Neural cell (in vitro differentiated cells): Measurements from ENCODE around the gene OR2T11. TPM values are rescaled to one million over a fixed set of nuclear protein-coding genes. Genes with fewer than 3 reads are reported as not detected.

ENCODE experiments used
- H2AFZ ChIP-seq: fragments of 200-600, 300-800 bp; sonication (generic), shearing (Covaris generic); 2 replicates; pipeline ENCODE4 v1.6.0; 2014; ENCODE audit warnings: low read depth, mild to moderate bottlenecking, antibody characterized with exemption, low read length, moderate library complexity
- H3F3A ChIP-seq: fragments of 200-600 bp; shearing (Covaris generic); 2 replicates; pipeline ENCODE4 v1.6.1; 2016; ENCODE audit warnings: mild to moderate bottlenecking, moderate library complexity, mixed read lengths, antibody characterized with exemption, low read length; ENCODE audit not compliant: insufficient read depth, poor library complexity, severe bottlenecking
- H3K27ac ChIP-seq: fragments of 200-600, 300-800 bp; sonication (generic), shearing (Covaris generic); 2 replicates; pipeline ENCODE4 v1.5.1; 2014; ENCODE audit warnings: mild to moderate bottlenecking, low read length, moderate library complexity
- H3K27me3 ChIP-seq: fragments of 300-800, 200-600 bp; sonication (generic), shearing (Covaris generic); 2 replicates; pipeline ENCODE4 v1.6.0; 2014; ENCODE audit warnings: mild to moderate bottlenecking, low read depth, low read length, moderate library complexity; ENCODE audit not compliant: insufficient read depth
- H3K36me3 ChIP-seq: fragments of 300-800, 200-600 bp; sonication (generic), shearing (Covaris generic); 2 replicates; pipeline ENCODE4 v1.5.1; 2014; ENCODE audit warnings: mild to moderate bottlenecking, antibody characterized with exemption, low read length, moderate library complexity; ENCODE audit not compliant: insufficient read depth
- H3K4me2 ChIP-seq: fragments of 300-800, 200-600 bp; sonication (generic), shearing (Covaris generic); 2 replicates; pipeline ENCODE4 v1.6.0; 2014; ENCODE audit warnings: mild to moderate bottlenecking, low read length
- H3K4me3 ChIP-seq: fragments of 300-800, 200-600 bp; sonication (generic), shearing (Covaris generic); 2 replicates; pipeline ENCODE4 v1.5.1; 2014; ENCODE audit warnings: mild to moderate bottlenecking, low read length, moderate library complexity
- H3K79me2 ChIP-seq: fragments of 200-600 bp; shearing (Covaris generic); replicated peaks from 2 replicates; pipeline ENCODE4 v1.6.0; 2014; ENCODE audit warnings: mild to moderate bottlenecking, low read length, moderate library complexity; ENCODE audit not compliant: insufficient read depth
- H3K9ac ChIP-seq: fragments of 300-800, 200-600 bp; sonication (generic), shearing (Covaris generic); 2 replicates; pipeline ENCODE4 v1.6.1; 2016; ENCODE audit warnings: mild to moderate bottlenecking, low read length, mixed read lengths
- H3K9me2 ChIP-seq: fragments of 200-600 bp; shearing (Covaris generic); 2 replicates; pipeline ENCODE4 v1.6.1; 2016; ENCODE audit warnings: mild to moderate bottlenecking, low read length, mixed read lengths; ENCODE audit not compliant: insufficient read depth
- H3K9me3 ChIP-seq: fragments of 200-600, 300-800 bp; sonication (generic), shearing (Covaris generic); 2 replicates; pipeline ENCODE4 v1.6.1; 2016; ENCODE audit warnings: mild to moderate bottlenecking, mixed run types, low read length, moderate library complexity, mixed read lengths
- H4K20me1 ChIP-seq: fragments of 200-600 bp; shearing (Covaris generic); 2 replicates; pipeline ENCODE4 v1.6.1; 2016; ENCODE audit warnings: mild to moderate bottlenecking, mixed run types; ENCODE audit not compliant: insufficient read depth
- EP300 ChIP-seq: fragments of 450-650 bp; conservative IDR thresholded peaks from 2 replicates; pipeline ENCODE4 v1.6.1; 2014; ENCODE audit warnings: antibody characterized with exemption, mild to moderate bottlenecking, moderate library complexity; ENCODE audit not compliant: poor library complexity, severe bottlenecking
- EZH2 ChIP-seq: fragments of 200-600, 300-800 bp; shearing (Covaris generic), sonication (generic); IDR thresholded peaks from 2 replicates; pipeline ENCODE4 v1.6.1; 2014; ENCODE audit warnings: antibody characterized with exemption, low read length, borderline replicate concordance, mild to moderate bottlenecking; ENCODE audit not compliant: insufficient read depth, poor library complexity, severe bottlenecking
- MXI1 ChIP-seq: fragments of 450-650 bp; conservative IDR thresholded peaks from 2 replicates; pipeline ENCODE4 v1.6.1; 2014; ENCODE audit warnings: antibody characterized with exemption, mild to moderate bottlenecking; ENCODE audit not compliant: poor library complexity, severe bottlenecking
- POLR2AphosphoS5 ChIP-seq: IDR thresholded peaks from 2 replicates; pipeline ENCODE4 v1.6.1; 2012
- RAD21 ChIP-seq: fragments of 450-650 bp; conservative IDR thresholded peaks from 2 replicates; pipeline ENCODE4 v1.6.1; 2014; ENCODE audit warnings: antibody characterized with exemption, mild to moderate bottlenecking, moderate library complexity
- REST ChIP-seq: IDR thresholded peaks from 2 replicates; pipeline ENCODE4 v1.6.1; 2012; ENCODE audit warnings: borderline replicate concordance
- SMC3 ChIP-seq: fragments of 450-650 bp; conservative IDR thresholded peaks from 2 replicates; pipeline ENCODE4 v1.6.1; 2014; ENCODE audit warnings: antibody characterized with exemption, mild to moderate bottlenecking, moderate library complexity; ENCODE audit not compliant: poor library complexity
- TAF1 ChIP-seq: IDR thresholded peaks from 2 replicates; pipeline ENCODE4 v1.6.1; 2012; ENCODE audit warnings: low read depth
- polyA plus RNA-seq: library from polyadenylated mRNA; depleted of rRNA; stranded (reverse); fragments of >200 nt; gene quantifications from 2 replicates; pipeline ENCODE4 v1.2.3, GENCODE V29; 2014
- TF ChIP-seq, protein P1 (sequence below): fragments of 450-650 bp; IDR thresholded peaks from 2 replicates; pipeline ENCODE4 v1.5.1; 2014; ENCODE audit warnings: antibody characterized with exemption, mild to moderate bottlenecking, moderate library complexity; ENCODE audit not compliant: poor library complexity, severe bottlenecking

Gene OR2T11
- polyA plus RNA-seq, 1 donor from 2014 or later = not detected

DNA sequence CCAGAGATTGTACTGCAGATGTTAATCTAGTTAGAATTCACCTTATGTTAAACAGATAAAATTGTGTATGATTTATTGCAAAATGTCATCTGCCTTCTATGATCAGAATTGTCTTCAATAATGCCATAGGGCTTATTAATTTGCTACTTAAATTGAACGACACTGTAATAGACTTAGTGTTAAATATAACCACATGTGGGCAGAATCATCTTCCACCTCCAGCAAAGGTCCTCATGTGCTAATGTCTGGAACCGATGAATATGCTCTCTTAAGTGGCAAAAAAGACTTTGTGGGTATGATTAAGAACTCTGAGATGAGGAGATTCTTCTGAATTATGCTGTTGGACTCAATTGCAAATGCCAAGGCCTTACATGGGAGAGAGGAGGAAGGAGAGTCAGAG, 4.3 kb downstream of the OR2T11 start:
- Histone ChIP-seq H3K27ac (no peak overlapping the region), H3K79me2 (no peaks in the 10 kb centered on the region), H2AFZ (no peak overlapping the region), H3K4me2 (no peak overlapping the region), H4K20me1 (no peaks in the 10 kb centered on the region), H3K9me2 (no peaks in the 10 kb centered on the region), H3K27me3 (no peaks in the 10 kb centered on the region), H3K36me3 (no peaks in the 10 kb centered on the region), H3K4me3 (no peak overlapping the region), H3F3A (no peaks in the 10 kb centered on the region), H3K9me3 (peaks cover 6% of the 10 kb centered on the region), H3K9ac (no peak overlapping the region)
- no peak for TF ChIP-seq POLR2AphosphoS5
- TF ChIP-seq REST = no peak
- TF ChIP-seq SMC3 = no peak
- no peak for TF ChIP-seq MXI1
- no peak for TF ChIP-seq RAD21
- no peak for TF ChIP-seq EP300

DNA sequence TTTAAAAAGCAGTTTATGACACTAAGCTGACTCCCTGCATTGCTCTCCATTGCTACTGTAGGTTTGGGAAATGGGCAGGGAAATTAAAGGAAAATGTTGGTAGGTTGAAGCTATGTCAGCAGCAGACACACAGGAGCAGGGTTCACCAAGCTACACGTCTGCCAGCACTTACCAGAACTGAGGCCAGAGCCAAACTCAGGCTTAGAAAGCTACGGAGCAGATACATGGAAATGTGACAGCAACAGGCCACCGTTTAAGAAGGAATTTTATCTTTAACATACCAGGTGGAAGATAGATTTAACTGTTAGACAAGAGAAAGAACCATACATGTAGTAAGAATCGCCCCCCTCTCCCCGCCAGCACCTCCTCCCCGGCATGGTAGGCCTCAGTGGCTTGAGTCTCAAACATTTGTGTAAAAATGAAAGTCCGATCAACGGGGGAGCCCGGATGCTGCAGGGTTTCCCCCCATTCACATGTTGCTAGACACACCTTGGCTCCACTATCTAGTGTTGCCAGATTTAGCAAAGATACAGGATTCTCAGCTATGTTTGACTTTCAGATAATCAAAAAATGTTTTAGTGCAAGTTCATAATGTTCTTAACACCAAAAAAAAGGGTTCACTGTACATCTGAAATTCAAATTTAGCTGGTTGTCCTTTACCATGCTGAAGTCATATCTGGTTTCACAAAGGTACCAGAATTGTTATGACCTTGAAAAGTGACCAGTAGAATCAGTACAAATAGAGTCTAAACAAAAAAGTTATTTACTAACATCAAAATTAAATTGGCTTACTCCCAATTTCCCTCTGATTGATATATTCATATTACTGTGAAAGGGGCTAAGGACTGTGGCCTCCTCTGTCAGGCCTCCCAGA, 6.7 kb downstream of the OR2T11 start:
- no peaks in the 10 kb centered on the region for H3K79me2 ChIP-seq
- no peak overlapping the region for H3K9ac ChIP-seq
- no peak overlapping the region for H2AFZ ChIP-seq
- no peaks in the 10 kb centered on the region for H3K36me3 ChIP-seq
- no peaks in the 10 kb centered on the region for H3K27me3 ChIP-seq
- H3K27ac ChIP-seq = no peak overlapping the region
- no peak overlapping the region for H3K4me3 ChIP-seq
- no peaks in the 10 kb centered on the region for H3F3A ChIP-seq
- TF ChIP-seq MXI1 (no peak), REST (no peak), POLR2AphosphoS5 (no peak), SMC3 (no peak), RAD21 (no peak), EZH2 (no peak), EP300 (no peak), TAF1 (no peak)
- TF ChIP-seq, protein P1, sequence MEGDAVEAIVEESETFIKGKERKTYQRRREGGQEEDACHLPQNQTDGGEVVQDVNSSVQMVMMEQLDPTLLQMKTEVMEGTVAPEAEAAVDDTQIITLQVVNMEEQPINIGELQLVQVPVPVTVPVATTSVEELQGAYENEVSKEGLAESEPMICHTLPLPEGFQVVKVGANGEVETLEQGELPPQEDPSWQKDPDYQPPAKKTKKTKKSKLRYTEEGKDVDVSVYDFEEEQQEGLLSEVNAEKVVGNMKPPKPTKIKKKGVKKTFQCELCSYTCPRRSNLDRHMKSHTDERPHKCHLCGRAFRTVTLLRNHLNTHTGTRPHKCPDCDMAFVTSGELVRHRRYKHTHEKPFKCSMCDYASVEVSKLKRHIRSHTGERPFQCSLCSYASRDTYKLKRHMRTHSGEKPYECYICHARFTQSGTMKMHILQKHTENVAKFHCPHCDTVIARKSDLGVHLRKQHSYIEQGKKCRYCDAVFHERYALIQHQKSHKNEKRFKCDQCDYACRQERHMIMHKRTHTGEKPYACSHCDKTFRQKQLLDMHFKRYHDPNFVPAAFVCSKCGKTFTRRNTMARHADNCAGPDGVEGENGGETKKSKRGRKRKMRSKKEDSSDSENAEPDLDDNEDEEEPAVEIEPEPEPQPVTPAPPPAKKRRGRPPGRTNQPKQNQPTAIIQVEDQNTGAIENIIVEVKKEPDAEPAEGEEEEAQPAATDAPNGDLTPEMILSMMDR = no peak
- H3K4me2 ChIP-seq = no peak overlapping the region
- no peaks in the 10 kb centered on the region for H4K20me1 ChIP-seq
- no peaks in the 10 kb centered on the region for H3K9me2 ChIP-seq
- H3K9me3 ChIP-seq = peaks cover 6% of the 10 kb centered on the region
